MM.1S (cell line): Measurements from ENCODE around the gene TGFBR3.

Experiments used
- DNase-seq: peaks from one replicate; pipeline ENCODE4 v3.0.0-alpha.2; 2015
- H2AFZ ChIP-seq: fragments of 300-600 bp; sonication (generic); 2 replicates; pipeline ENCODE4 v1.6.0; 2016; ENCODE audit warnings: antibody characterized with exemption, low read length
- H3F3A ChIP-seq: fragments of 300-600 bp; sonication (generic); 2 replicates; pipeline ENCODE4 v1.6.1; 2016; ENCODE audit warnings: mild to moderate bottlenecking, antibody characterized with exemption, low read length, moderate library complexity, mixed read lengths; ENCODE audit not compliant: insufficient read depth
- H3K27ac ChIP-seq: fragments of 300-600 bp; sonication (generic); 2 replicates; pipeline ENCODE4 v1.5.1; 2016; ENCODE audit warnings: mild to moderate bottlenecking, low read length
- H3K27me3 ChIP-seq: fragments of 300-600 bp; sonication (generic); replicated peaks from 2 replicates; pipeline ENCODE4 v1.6.0; 2016; ENCODE audit warnings: low read length; ENCODE audit not compliant: insufficient read depth
- H3K36me3 ChIP-seq: fragments of 300-600 bp; sonication (generic); replicated peaks from 2 replicates; pipeline ENCODE4 v1.6.1; 2016; ENCODE audit warnings: mild to moderate bottlenecking, low read length, mixed read lengths; ENCODE audit not compliant: insufficient read depth
- H3K4me1 ChIP-seq: fragments of 300-600 bp; sonication (generic); 2 replicates; pipeline ENCODE4 v1.6.1; 2016; ENCODE audit warnings: low read length, mixed read lengths
- H3K4me2 ChIP-seq: fragments of 300-600 bp; sonication (generic); 2 replicates; pipeline ENCODE4 v1.6.0; 2016; ENCODE audit warnings: low read depth, low read length
- H3K4me3 ChIP-seq: fragments of 300-600 bp; sonication (generic); 2 replicates; pipeline ENCODE4 v1.5.1; 2016; ENCODE audit warnings: low read length, mixed read lengths
- H3K79me2 ChIP-seq: fragments of 300-600 bp; sonication (generic); 2 replicates; pipeline ENCODE4 v1.6.1; 2016; ENCODE audit warnings: mixed run types, low read length, mixed read lengths
- H3K9ac ChIP-seq: fragments of 300-600 bp; sonication (generic); 2 replicates; pipeline ENCODE4 v1.6.1; 2016; ENCODE audit warnings: low read length, mixed read lengths
- H3K9me2 ChIP-seq: fragments of 300-600 bp; sonication (generic); replicated peaks from 2 replicates; pipeline ENCODE4 v1.6.1; 2016; ENCODE audit warnings: mild to moderate bottlenecking, low read length, mixed read lengths; ENCODE audit not compliant: insufficient read depth
- H3K9me3 ChIP-seq: fragments of 300-600 bp; sonication (generic); replicated peaks from 2 replicates; pipeline ENCODE4 v1.6.1; 2016; ENCODE audit warnings: mild to moderate bottlenecking, low read length, mixed read lengths; ENCODE audit not compliant: insufficient read depth
- H4K20me1 ChIP-seq: fragments of 300-600 bp; sonication (generic); 2 replicates; pipeline ENCODE4 v1.6.1; 2016; ENCODE audit warnings: mild to moderate bottlenecking, low read length, moderate library complexity, mixed read lengths; ENCODE audit not compliant: insufficient read depth
- EZH2 ChIP-seq: fragments of 300-600 bp; sonication (generic); optimal IDR thresholded peaks from 2 replicates; pipeline ENCODE3; 2017; ENCODE audit warnings: low read depth, mild to moderate bottlenecking, antibody characterized with exemption, low read length, mixed read lengths
- EZH2phosphoT487 ChIP-seq: fragments of 300-600 bp; sonication (generic); IDR thresholded peaks from 2 replicates; pipeline ENCODE4 v1.6.1; 2018; ENCODE audit warnings: antibody characterized with exemption, low read length
- TF ChIP-seq, protein P1 (sequence below): fragments of 300-600 bp; sonication (generic); IDR thresholded peaks from 2 replicates; pipeline ENCODE4 v1.5.1; 2016; ENCODE audit warnings: antibody characterized with exemption, low read length, mixed read lengths

The TGFBR3 gene

DNA sequence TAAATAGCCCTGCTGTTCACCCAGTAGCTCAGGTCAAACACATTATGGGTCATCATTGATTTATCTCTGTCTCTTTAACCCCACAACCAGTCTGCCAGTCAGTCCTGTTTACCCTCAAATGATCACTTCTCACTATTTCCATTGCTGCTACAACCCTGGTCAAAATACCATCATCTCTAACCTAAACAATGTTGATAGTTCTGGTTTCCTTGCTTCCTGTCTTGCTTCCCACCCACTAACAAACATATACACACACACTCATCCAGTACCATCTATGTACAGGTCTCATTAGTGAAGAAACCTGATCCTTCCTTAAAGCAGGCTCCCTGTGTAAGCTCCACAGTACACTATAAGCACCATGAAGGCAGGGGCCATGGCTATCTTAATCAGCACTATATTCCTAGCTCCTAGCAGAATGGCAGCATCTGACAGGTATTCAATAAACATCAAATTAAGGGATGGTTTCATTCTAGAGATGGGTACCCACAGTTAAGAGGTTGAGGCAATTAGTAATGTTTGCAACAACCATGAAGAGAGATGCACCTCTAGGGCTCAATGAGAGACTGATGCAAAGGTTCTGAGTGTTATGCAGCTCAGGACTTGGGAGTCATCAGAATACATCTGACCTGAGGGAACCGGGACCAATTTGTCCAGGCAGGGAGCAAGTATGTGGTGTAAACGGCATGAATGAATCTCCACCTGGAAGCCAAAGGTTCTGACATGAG lies 10.0 kb upstream of the TGFBR3 start:
- Histone ChIP-seq H3K79me2 (no peaks in the 10 kb centered on the region), H3K9me2 (no peaks in the 10 kb centered on the region), H3K36me3 (no peaks in the 10 kb centered on the region), H2AFZ (no peak overlapping the region), H3K27me3 (no peaks in the 10 kb centered on the region), H3F3A (no peaks in the 10 kb centered on the region), H3K4me3 (no peak overlapping the region), H4K20me1 (no peaks in the 10 kb centered on the region), H3K9me3 (no peaks in the 10 kb centered on the region), H3K4me2 (no peak overlapping the region), H3K27ac (no peak overlapping the region), H3K4me1 (no peaks in the 10 kb centered on the region), H3K9ac (no peak overlapping the region)
- TF ChIP-seq EZH2phosphoT487 (no peak), EZH2 (no peak)
- TF ChIP-seq, protein P1, sequence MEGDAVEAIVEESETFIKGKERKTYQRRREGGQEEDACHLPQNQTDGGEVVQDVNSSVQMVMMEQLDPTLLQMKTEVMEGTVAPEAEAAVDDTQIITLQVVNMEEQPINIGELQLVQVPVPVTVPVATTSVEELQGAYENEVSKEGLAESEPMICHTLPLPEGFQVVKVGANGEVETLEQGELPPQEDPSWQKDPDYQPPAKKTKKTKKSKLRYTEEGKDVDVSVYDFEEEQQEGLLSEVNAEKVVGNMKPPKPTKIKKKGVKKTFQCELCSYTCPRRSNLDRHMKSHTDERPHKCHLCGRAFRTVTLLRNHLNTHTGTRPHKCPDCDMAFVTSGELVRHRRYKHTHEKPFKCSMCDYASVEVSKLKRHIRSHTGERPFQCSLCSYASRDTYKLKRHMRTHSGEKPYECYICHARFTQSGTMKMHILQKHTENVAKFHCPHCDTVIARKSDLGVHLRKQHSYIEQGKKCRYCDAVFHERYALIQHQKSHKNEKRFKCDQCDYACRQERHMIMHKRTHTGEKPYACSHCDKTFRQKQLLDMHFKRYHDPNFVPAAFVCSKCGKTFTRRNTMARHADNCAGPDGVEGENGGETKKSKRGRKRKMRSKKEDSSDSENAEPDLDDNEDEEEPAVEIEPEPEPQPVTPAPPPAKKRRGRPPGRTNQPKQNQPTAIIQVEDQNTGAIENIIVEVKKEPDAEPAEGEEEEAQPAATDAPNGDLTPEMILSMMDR, result no peak
- DNase-seq, result no peak

DNA sequence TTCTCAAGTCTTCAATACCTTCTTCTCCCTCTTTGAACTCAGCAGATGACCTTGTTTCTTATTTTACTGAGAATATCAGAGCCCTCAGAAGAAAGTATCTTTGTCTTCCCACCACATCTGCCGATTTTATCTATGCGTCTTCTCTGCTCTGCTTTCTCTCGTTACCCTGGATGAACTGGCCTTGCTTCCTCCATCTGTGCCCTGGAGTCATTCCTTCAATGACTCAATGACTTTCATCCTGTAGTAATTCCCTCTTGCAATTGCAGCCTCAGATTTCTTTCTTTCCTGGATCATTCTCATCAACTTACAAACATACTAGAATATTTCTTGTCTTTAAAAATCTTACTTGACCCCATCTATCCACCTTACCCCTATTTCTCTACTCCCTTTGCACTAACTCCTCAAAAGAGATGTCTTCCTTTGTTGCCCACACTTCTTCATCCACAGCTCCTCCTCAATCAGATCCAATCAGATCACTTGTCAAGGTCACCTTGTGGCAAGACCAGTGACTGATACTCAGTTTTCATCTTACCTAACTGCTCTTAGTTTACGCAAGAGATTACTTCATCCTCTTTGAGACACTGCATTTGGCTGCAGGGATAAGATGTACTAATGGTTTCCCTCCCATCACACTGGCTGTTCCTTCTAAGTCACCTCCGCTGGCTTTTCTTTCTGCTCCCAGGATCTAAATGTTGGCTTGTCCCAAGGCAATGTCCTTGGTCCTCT lies 8.2 kb upstream of the TGFBR3 start:
- no peak for DNase-seq
- H3K9me3 ChIP-seq, result no peaks in the 10 kb centered on the region
- H3K4me1 ChIP-seq, result no peaks in the 10 kb centered on the region
- H4K20me1 ChIP-seq, result no peaks in the 10 kb centered on the region
- H3K4me2 ChIP-seq, result no peak overlapping the region
- no peak overlapping the region for H3K9ac ChIP-seq
- H3K4me3 ChIP-seq, result no peak overlapping the region
- no peaks in the 10 kb centered on the region for H3K36me3 ChIP-seq
- H3K27ac ChIP-seq, result no peak overlapping the region
- H3F3A ChIP-seq, result no peaks in the 10 kb centered on the region
- H3K27me3 ChIP-seq, result no peaks in the 10 kb centered on the region
- H3K9me2 ChIP-seq, result no peaks in the 10 kb centered on the region
- TF ChIP-seq, protein P1, result no peak
- no peak for TF ChIP-seq EZH2
- TF ChIP-seq EZH2phosphoT487, result no peak
- no peak overlapping the region for H2AFZ ChIP-seq
- no peaks in the 10 kb centered on the region for H3K79me2 ChIP-seq

DNA sequence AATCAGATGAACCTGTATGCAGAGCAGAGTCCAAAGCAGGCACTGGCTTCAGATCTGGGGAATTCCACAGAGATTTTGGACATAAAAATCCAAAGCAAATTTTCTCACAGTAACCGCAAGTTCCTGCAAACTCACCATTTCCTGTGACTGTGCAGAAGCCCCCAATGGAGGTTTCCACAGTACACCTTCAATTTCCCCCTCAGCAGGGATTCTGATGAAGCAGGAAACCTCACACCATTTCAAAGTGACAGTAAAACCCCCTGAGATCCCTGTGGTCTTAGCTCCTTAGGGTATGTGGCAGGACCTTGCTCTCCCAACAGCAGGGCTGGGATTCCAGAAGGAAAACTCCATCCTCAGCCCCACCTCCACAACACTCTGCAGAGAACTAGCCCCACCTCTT lies 6.0 kb upstream of the TGFBR3 start:
- Histone ChIP-seq H3K4me2 (no peak overlapping the region), H3K9me3 (no peaks in the 10 kb centered on the region), H2AFZ (no peak overlapping the region), H3K9ac (no peak overlapping the region), H3F3A (no peaks in the 10 kb centered on the region), H3K27ac (no peak overlapping the region), H3K4me3 (no peak overlapping the region), H3K9me2 (no peaks in the 10 kb centered on the region), H3K36me3 (no peaks in the 10 kb centered on the region), H3K27me3 (no peaks in the 10 kb centered on the region), H3K4me1 (no peaks in the 10 kb centered on the region), H4K20me1 (no peaks in the 10 kb centered on the region), H3K79me2 (no peaks in the 10 kb centered on the region)
- DNase-seq, result no peak
- TF ChIP-seq, protein P1, result no peak
- TF ChIP-seq EZH2phosphoT487, result no peak
- TF ChIP-seq EZH2, result no peak
